ENCODE measurements around the gene DHX16.

DHX16 gene

GRCh38 chr6:30696432-30696831, 23.6 kb upstream of the DHX16 start:
- H3K4me3 ChIP-seq (ENCODE audit: low read length in 2 of 2): no peak overlapping the region
- peaks cover 2 to 3% of the 10 kb centered on the region in 2 donors for H3K4me1 ChIP-seq (ENCODE audit: control insufficient read depth in 2 of 2, insufficient read depth in 2 of 2, low read length in 2 of 2)
- no peak overlapping the region for H3K27ac ChIP-seq (ENCODE audit: low read depth in 2 of 2, low read length in 2 of 2)
- H3K36me3 ChIP-seq (ENCODE audit: control insufficient read depth in 2 of 2, insufficient read depth in 2 of 2, low read length in 2 of 2): no peaks in the 10 kb centered on the region
- H3K27me3 ChIP-seq (ENCODE audit: control insufficient read depth in 2 of 2, insufficient read depth in 2 of 2, low read length in 2 of 2): no peaks in the 10 kb centered on the region
- no peak overlapping the region for H3K9ac ChIP-seq (ENCODE audit: low read depth in 1 of 2, low read length in 2 of 2)
- no peaks in the 10 kb centered on the region for H3K9me3 ChIP-seq (ENCODE audit: control insufficient read depth in 2 of 2, low read length in 2 of 2)

- Histone ChIP-seq H3K27ac (ENCODE audit: low read depth in 2 of 2, low read length in 2 of 2) (peak overlapping the region; percentile 79 to 97), H3K9ac (ENCODE audit: low read depth in 1 of 2, low read length in 2 of 2) (peak overlapping the region in 1 of 2 donors; percentile 26), H3K9me3 (ENCODE audit: control insufficient read depth in 2 of 2, low read length in 2 of 2) (no peaks in the 10 kb centered on the region), H3K4me3 (ENCODE audit: low read length in 2 of 2) (peak overlapping the region; percentile 86 to 96), H3K27me3 (ENCODE audit: control insufficient read depth in 2 of 2, insufficient read depth in 2 of 2, low read length in 2 of 2) (no peaks in the 10 kb centered on the region), H3K36me3 (ENCODE audit: control insufficient read depth in 2 of 2, insufficient read depth in 2 of 2, low read length in 2 of 2) (no peaks in the 10 kb centered on the region), H3K4me1 (ENCODE audit: control insufficient read depth in 2 of 2, insufficient read depth in 2 of 2, low read length in 2 of 2) (peaks cover 20 to 29% of the 10 kb centered on the region in 2 donors)
Observed at GRCh38 chr6:30691208-30691847, 18.5 kb upstream of the DHX16 start.

- Histone ChIP-seq H3K27ac (ENCODE audit: low read depth in 2 of 2, low read length in 2 of 2) (peak within 1 kb of the TSS; percentile 79 to 97), H3K9me3 (ENCODE audit: control insufficient read depth in 2 of 2, low read length in 2 of 2) (no peaks in the 10 kb centered on the region), H3K4me1 (ENCODE audit: control insufficient read depth in 2 of 2, insufficient read depth in 2 of 2, low read length in 2 of 2) (peaks cover 27 to 33% of the 10 kb centered on the region in 2 donors), H3K4me3 (ENCODE audit: low read length in 2 of 2) (peak within 1 kb of the TSS; percentile 86 to 96), H3K27me3 (ENCODE audit: control insufficient read depth in 2 of 2, insufficient read depth in 2 of 2, low read length in 2 of 2) (peaks cover 0 to 3% of the 10 kb centered on the region in 2 donors), H3K36me3 (ENCODE audit: control insufficient read depth in 2 of 2, insufficient read depth in 2 of 2, low read length in 2 of 2) (no peaks in the 10 kb centered on the region), H3K9ac (ENCODE audit: low read depth in 1 of 2, low read length in 2 of 2) (peak within 1 kb of the TSS; percentile 26 to 54)
Observed at GRCh38 chr6:30690403-30691207, 17.8 kb upstream of the DHX16 start, which contains the start of gene NRM. Gene NRM, minus strand, starts transcription at chr6:30690984. Its CDS starts 10 bp downstream, at chr6:30690974.

GRCh38 chr6:30689985-30690384, 17.2 kb upstream of the DHX16 start:
- Histone ChIP-seq H3K36me3 (ENCODE audit: control insufficient read depth in 2 of 2, insufficient read depth in 2 of 2, low read length in 2 of 2) (no peaks in the 10 kb centered on the region), H3K27me3 (ENCODE audit: control insufficient read depth in 2 of 2, insufficient read depth in 2 of 2, low read length in 2 of 2) (peaks cover 0 to 3% of the 10 kb centered on the region in 2 donors), H3K9ac (ENCODE audit: low read depth in 1 of 2, low read length in 2 of 2) (peak overlapping the region; percentile 26 to 54), H3K9me3 (ENCODE audit: control insufficient read depth in 2 of 2, low read length in 2 of 2) (no peaks in the 10 kb centered on the region), H3K27ac (ENCODE audit: low read depth in 2 of 2, low read length in 2 of 2) (peak overlapping the region; percentile 79 to 97), H3K4me1 (ENCODE audit: control insufficient read depth in 2 of 2, insufficient read depth in 2 of 2, low read length in 2 of 2) (peaks cover 32 to 36% of the 10 kb centered on the region in 2 donors), H3K4me3 (ENCODE audit: low read length in 2 of 2) (peak overlapping the region; percentile 86 to 96)

- peak overlapping the region in 1 of 2 donors; percentile 26 for H3K9ac ChIP-seq (ENCODE audit: low read depth in 1 of 2, low read length in 2 of 2)
Observed at GRCh38 chr6:30689022-30689865, 16.4 kb upstream of the DHX16 start.

GRCh38 chr6:30688569-30688968, 15.8 kb upstream of the DHX16 start:
- peak overlapping the region; percentile 88 to 97 for H3K27ac ChIP-seq (ENCODE audit: low read depth in 2 of 2, low read length in 2 of 2)
- no peaks in the 10 kb centered on the region for H3K36me3 ChIP-seq (ENCODE audit: control insufficient read depth in 2 of 2, insufficient read depth in 2 of 2, low read length in 2 of 2)
- peak overlapping the region in 1 of 2 donors; percentile 72 for H3K4me3 ChIP-seq (ENCODE audit: low read length in 2 of 2)
- no peak overlapping the region for H3K9ac ChIP-seq (ENCODE audit: low read depth in 1 of 2, low read length in 2 of 2)
- peaks cover 0 to 3% of the 10 kb centered on the region in 2 donors for H3K27me3 ChIP-seq (ENCODE audit: control insufficient read depth in 2 of 2, insufficient read depth in 2 of 2, low read length in 2 of 2)
- H3K4me1 ChIP-seq (ENCODE audit: control insufficient read depth in 2 of 2, insufficient read depth in 2 of 2, low read length in 2 of 2): peaks cover 36 to 38% of the 10 kb centered on the region in 2 donors
- no peaks in the 10 kb centered on the region for H3K9me3 ChIP-seq (ENCODE audit: control insufficient read depth in 2 of 2, low read length in 2 of 2)

More at GRCh38 chr6:30689022-30689865, 16.4 kb upstream of the DHX16 start:
- Histone ChIP-seq H3K9me3 (ENCODE audit: control insufficient read depth in 2 of 2, low read length in 2 of 2) (no peaks in the 10 kb centered on the region), H3K4me1 (ENCODE audit: control insufficient read depth in 2 of 2, insufficient read depth in 2 of 2, low read length in 2 of 2) (peaks cover 36 to 38% of the 10 kb centered on the region in 2 donors), H3K27ac (ENCODE audit: low read depth in 2 of 2, low read length in 2 of 2) (peak overlapping the region in 1 of 2 donors; percentile 97), H3K4me3 (ENCODE audit: low read length in 2 of 2) (peak overlapping the region in 1 of 2 donors; percentile 86), H3K27me3 (ENCODE audit: control insufficient read depth in 2 of 2, insufficient read depth in 2 of 2, low read length in 2 of 2) (peaks cover 0 to 3% of the 10 kb centered on the region in 2 donors), H3K36me3 (ENCODE audit: control insufficient read depth in 2 of 2, insufficient read depth in 2 of 2, low read length in 2 of 2) (no peaks in the 10 kb centered on the region)

GRCh38 chr6:30687659-30688431, 15.0 kb upstream of the DHX16 start:
- peak overlapping the region; percentile 68 to 78 for H3K9ac ChIP-seq (ENCODE audit: low read depth in 1 of 2, low read length in 2 of 2)
- no peaks in the 10 kb centered on the region for H3K36me3 ChIP-seq (ENCODE audit: control insufficient read depth in 2 of 2, insufficient read depth in 2 of 2, low read length in 2 of 2)
- H3K4me1 ChIP-seq (ENCODE audit: control insufficient read depth in 2 of 2, insufficient read depth in 2 of 2, low read length in 2 of 2): peaks cover 36 to 46% of the 10 kb centered on the region in 2 donors
- H3K4me3 ChIP-seq (ENCODE audit: low read length in 2 of 2): peak overlapping the region; percentile 68 to 72
- H3K27me3 ChIP-seq (ENCODE audit: control insufficient read depth in 2 of 2, insufficient read depth in 2 of 2, low read length in 2 of 2): peaks cover 0 to 3% of the 10 kb centered on the region in 2 donors
- no peaks in the 10 kb centered on the region for H3K9me3 ChIP-seq (ENCODE audit: control insufficient read depth in 2 of 2, low read length in 2 of 2)
- H3K27ac ChIP-seq (ENCODE audit: low read depth in 2 of 2, low read length in 2 of 2): peak overlapping the region; percentile 88 to 97

- H3K9me3 ChIP-seq (ENCODE audit: control insufficient read depth in 2 of 2, low read length in 2 of 2): no peaks in the 10 kb centered on the region
- H3K9ac ChIP-seq (ENCODE audit: low read depth in 1 of 2, low read length in 2 of 2): peak overlapping the region; percentile 72 to 78
- H3K4me1 ChIP-seq (ENCODE audit: control insufficient read depth in 2 of 2, insufficient read depth in 2 of 2, low read length in 2 of 2): peaks cover 37 to 51% of the 10 kb centered on the region in 2 donors
- peaks cover 0 to 3% of the 10 kb centered on the region in 2 donors for H3K27me3 ChIP-seq (ENCODE audit: control insufficient read depth in 2 of 2, insufficient read depth in 2 of 2, low read length in 2 of 2)
- peak overlapping the region; percentile 68 to 72 for H3K4me3 ChIP-seq (ENCODE audit: low read length in 2 of 2)
- peak overlapping the region; percentile 88 to 97 for H3K27ac ChIP-seq (ENCODE audit: low read depth in 2 of 2, low read length in 2 of 2)
- no peaks in the 10 kb centered on the region for H3K36me3 ChIP-seq (ENCODE audit: control insufficient read depth in 2 of 2, insufficient read depth in 2 of 2, low read length in 2 of 2)
Observed at GRCh38 chr6:30686908-30687658, 14.3 kb upstream of the DHX16 start.

Measured in mucosa of rectum (tissue), 2 donors.